Keratinocyte (primary cell): ENCODE measurements around the gene CHCHD1.
A peak's percentile ranks its signal among the peaks of the same experiment; 100 is the strongest.

Source experiments
- EZH2 ChIP-seq: IDR thresholded peaks from one replicate; pipeline ENCODE4 v1.6.1; 2012; ENCODE audit warnings: inconsistent platforms, mild to moderate bottlenecking, low read length, moderate library complexity
- TF ChIP-seq, protein P1 (sequence below), 3 experiments: IDR thresholded peaks in 1 of 3; conservative IDR thresholded peaks in 1 of 3; optimal IDR thresholded peaks in 1 of 3; 2 replicates in 2 of 3; 3 replicates in 1 of 3; pipeline versions ENCODE3 to v1.5.1; 2011; ENCODE audit warnings: low read length in 3 of 3, mild to moderate bottlenecking in 3 of 3, moderate library complexity in 2 of 3, control low read depth in 1 of 3, inconsistent platforms in 1 of 3; ENCODE audit not compliant: insufficient read depth in 2 of 3; ENCODE audit errors: extremely low read depth in 1 of 3

- TF ChIP-seq, protein P1, sequence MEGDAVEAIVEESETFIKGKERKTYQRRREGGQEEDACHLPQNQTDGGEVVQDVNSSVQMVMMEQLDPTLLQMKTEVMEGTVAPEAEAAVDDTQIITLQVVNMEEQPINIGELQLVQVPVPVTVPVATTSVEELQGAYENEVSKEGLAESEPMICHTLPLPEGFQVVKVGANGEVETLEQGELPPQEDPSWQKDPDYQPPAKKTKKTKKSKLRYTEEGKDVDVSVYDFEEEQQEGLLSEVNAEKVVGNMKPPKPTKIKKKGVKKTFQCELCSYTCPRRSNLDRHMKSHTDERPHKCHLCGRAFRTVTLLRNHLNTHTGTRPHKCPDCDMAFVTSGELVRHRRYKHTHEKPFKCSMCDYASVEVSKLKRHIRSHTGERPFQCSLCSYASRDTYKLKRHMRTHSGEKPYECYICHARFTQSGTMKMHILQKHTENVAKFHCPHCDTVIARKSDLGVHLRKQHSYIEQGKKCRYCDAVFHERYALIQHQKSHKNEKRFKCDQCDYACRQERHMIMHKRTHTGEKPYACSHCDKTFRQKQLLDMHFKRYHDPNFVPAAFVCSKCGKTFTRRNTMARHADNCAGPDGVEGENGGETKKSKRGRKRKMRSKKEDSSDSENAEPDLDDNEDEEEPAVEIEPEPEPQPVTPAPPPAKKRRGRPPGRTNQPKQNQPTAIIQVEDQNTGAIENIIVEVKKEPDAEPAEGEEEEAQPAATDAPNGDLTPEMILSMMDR (optimal IDR thresholded peaks at IDR 0.05 in 1 of 3, IDR thresholded peaks at IDR 0.05 in 1 of 3, conservative IDR thresholded peaks at IDR 0.05 in 1 of 3; ENCODE audit: extremely low read depth in 1 of 3, insufficient read depth in 2 of 3, low read length in 3 of 3) = peak; percentile 4 to 29 (median 5)
- no peak for TF ChIP-seq EZH2
These were observed 36.6 kb downstream of the CHCHD1 start for GRCh38 chr10:73818402-73818801.
